HG03432 (cell line): ENCODE measurements around the gene OR51Q1.

Source experiments
- ATAC-seq: cut with Tn5 transposase; IDR thresholded peaks from one replicate; pipeline ENCODE4 v1.9.1; 2021; ENCODE audit warnings: mild to moderate bottlenecking, moderate library complexity; ENCODE audit not compliant: unreplicated experiment

OR51Q1 gene, protein sequence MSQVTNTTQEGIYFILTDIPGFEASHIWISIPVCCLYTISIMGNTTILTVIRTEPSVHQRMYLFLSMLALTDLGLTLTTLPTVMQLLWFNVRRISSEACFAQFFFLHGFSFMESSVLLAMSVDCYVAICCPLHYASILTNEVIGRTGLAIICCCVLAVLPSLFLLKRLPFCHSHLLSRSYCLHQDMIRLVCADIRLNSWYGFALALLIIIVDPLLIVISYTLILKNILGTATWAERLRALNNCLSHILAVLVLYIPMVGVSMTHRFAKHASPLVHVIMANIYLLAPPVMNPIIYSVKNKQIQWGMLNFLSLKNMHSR

DNA sequence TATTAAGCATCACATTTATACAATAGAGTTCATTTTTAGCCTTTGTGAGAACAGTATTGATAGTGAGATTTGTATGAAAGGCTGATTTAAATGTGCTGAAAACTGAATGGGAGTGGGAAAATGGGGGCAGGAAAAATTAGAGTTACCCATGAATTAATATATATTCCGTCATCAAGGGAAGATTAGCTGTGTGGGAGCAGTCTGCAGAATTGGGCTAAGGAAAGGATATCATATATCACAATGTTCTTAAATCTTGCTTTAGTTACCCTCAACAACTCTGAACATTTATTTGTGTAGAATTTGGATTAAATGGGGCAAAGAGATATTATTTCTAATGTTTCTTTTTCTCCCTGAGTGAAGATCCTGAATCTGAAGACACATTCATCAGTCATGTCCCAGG lies at the start of gene OR51Q1:
OR51Q1 (plus strand) TSS at position 301 of the 400 bp plus-strand sequence; CDS start at position 391, 90 bp downstream.
- ATAC-seq, result no peak

DNA sequence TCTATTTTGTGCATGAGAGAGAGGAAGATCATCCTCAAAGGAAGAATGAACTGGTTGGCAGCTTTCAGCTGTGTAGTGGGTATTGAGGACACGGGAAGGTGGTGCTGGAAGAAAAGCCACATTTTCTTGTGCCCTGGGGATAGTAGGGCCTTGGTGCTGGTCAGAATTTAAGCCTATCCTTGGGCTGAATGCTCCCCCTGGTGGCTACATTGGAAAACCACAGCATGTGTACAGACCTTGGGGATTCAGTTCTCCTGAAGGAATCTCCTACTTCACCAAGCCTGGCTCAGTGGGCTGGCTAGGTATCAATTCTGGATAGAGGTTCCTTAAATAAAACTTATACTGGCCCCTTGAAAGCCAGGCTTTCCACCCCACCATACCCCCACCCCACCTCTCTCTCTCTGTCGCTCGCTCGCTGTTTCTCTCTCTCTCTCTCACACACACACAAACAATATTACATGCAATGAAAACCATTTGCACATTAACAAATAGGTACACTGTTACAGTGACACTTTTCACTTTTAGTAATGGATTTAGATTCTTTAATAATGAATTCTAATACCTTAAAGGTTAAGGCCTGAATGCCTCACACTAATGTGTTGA lies 41.1 kb upstream of the OR51Q1 start:
- peak; percentile 92 for ATAC-seq

DNA sequence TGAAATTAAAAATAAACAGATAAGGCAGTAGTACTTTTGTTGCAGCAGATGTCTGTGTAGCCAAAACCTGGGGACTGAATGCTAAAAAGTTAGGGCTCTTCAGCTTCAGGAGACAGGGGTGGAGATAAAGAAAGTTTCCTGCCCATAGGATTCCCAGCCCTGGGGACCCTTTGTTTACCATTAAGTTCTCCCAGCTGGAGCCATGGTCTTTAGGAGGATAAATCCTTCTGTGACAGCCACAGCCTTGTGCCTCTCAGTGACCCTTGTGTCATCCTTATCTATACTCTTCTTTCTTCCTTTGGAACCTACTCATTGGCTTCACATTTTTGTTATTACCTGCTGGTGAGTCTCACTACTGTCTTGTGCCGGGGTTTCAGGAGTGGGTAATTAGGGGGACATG lies 38.3 kb upstream of the OR51Q1 start, which contains the start of gene OR51M1:
OR51M1 (plus strand) TSS at position 237 of the 400 bp plus-strand sequence. CDS start 5,587 bp downstream, outside the sequence.
- ATAC-seq, result no peak

DNA sequence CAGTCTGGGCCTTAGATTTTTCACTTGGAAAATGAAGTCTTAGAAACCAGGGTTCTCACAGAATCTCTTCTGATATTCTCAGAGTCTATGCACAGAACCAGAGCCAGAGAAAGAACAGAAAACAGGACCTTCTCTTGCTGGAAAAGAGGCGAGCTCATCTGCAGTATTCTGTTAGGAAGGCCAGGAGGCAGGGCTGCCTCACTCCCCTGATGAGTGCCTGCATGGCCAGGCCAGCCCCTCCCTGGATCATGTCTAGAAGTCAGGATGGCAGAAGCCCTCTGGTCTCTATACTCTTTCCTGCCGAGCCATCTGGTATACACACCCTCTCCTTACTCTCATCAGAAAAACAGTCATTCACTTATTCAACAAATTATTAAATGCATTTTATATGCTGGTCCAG lies 37.6 kb upstream of the OR51Q1 start:
- no peak for ATAC-seq

DNA sequence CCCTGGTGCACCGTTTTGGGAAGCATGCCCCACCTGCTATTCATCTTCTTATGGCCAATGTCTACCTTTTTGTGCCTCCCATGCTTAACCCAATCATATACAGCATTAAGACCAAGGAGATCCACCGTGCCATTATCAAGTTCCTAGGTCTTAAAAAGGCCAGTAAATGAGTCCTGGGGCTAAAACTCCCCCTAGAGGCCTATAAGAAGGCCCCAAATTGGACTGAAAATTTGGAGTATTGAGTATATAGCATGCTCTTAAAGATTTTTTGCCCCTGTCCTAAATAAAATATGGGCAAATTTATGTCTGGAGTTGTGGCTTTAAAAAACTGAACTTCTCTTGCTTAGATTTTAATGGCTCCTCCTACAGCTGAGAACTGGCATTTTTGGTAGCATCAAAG lies 31.7 kb upstream of the OR51Q1 start:
- no peak for ATAC-seq

DNA sequence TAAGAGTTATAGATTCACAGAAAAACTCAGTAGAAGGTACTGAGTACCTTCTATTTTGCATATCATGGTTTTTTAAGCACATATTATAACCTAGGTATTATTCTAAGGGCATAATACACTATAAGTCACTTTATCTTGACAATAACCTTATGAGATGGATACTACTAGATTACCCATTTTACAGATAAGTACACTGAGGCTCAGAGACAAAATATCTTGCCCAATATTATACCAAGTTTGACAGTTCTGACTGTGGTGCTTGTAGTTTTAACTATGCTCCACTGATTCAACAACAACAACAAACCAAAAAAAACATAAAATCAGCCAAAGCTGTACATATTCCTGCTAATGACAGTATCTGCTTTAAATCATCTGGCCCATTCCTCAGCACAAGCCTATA lies 27.8 kb upstream of the OR51Q1 start:
- ATAC-seq, result no peak

DNA sequence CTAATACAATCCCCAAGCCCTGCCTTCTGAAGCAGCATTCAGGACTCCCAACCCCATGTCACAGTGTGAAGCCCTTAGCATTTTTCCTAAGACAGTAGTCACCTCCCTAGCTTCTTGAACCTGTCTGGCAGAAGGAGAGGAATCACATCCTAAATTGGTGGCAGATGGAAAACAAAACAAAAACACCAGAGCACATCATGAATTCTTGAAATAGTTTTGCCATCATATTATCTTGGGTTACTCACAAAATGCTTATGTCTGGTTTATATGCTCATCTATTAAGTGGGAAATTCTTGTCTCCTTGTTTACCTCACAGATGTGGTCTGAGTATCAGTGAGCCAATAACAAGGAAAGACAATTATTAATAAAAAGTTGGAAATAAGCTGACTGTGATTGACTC lies 23.0 kb upstream of the OR51Q1 start:
- ATAC-seq, result no peak

DNA sequence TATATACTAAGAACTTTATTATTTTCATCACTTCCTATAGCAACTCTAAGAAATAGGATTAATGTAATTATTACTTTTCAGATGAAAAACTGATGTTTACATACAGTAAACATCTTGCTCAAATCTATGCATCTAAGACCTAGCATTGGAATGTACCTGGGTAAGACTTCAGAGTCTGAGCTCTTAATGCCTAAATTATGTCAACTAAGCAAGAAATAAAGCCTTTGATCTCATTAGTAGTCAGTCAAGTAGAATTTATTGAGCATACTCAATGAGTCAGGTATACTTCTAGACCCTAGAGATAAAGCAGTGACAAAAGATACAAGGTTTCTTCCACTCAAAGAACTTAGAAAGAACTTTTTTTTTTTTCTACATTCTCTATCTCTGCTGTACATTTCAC lies 16.7 kb upstream of the OR51Q1 start:
- no peak for ATAC-seq

DNA sequence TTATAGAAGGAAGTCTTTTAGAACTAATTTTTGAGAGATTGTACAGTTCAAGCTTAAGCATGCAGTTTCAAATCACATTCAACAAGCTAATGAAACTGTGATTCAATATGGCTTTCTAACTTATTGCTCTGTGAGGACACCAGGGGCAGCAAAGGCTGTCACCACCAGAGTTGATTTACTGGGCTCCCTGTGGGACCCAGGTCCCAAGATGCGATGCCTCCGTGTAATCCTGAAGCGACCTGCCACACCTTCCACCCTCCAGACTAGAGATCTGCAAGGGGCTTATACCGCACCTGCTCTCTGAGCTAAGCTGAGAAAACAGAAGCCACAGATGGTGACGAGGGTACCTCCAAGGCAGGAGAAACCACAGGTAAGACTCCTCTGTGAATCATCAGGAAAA lies 918 bp upstream of the OR51Q1 start:
- ATAC-seq, result no peak

DNA sequence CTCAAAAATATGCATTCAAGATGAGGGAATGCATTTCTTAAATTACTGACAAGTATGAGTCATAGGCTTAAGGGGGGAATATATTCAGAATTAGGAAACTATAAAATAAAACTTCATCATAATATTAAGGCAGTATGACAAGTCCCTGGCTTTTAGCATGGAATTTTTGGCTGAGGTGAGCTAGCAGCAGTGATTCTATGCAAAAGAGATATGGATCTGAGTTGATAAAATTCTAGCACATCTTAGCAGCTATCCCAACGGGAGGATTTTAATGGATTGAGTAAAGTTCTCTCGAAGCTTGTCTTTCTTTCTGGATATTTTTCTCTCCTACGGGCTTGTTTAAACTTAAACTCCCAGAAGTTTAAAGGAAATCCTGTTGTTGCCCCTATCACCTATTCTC lies 1.2 kb downstream of the OR51Q1 start:
- no peak for ATAC-seq

DNA sequence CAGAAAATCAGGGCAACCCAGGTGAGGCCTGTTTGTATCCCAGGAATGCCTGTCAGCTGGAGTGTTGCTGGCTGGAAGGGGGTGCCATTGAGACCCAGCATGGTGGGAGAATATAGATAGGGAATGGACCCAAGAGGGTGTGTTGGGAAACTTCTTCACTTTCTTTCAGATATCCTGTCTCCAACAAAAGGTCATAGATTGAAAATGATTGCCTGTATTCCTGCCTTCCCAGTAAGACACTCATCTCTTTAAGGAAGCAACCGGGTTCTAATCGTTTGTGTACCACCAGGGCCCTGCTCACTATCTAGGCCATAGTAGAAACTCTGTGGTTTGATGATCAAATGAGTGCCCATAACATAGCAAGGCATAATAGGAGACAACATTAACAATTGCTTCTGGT lies 19.5 kb downstream of the OR51Q1 start, which contains the start of gene OR51I1:
OR51I1 (minus strand) TSS at position 101 of the 400 bp plus-strand sequence; CDS start at position 101, 0 bp downstream.
- ATAC-seq, result no peak

DNA sequence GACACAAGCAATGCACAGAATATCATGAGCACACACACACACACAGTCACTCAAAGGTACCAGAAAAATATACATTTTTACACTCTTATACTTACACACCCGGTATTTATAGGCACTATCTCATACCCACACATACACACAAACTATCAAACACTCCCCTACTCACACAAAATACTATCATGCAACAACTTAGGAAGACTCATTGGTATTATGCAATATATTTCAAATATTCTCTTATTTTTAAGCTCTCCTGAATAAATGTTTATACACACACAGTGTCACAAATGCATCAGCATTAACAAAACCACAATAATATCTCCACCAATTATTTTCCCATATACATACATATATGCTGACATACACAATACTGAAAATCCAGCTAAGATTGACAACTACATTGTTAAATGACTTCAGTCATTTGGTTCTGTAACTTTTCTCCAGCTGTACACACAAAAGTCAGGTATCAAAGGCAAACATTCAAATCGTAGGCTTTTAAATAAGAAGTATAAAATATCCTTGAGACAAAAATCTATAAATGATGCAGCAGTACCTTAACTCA lies 22.0 kb downstream of the OR51Q1 start:
- no peak for ATAC-seq

DNA sequence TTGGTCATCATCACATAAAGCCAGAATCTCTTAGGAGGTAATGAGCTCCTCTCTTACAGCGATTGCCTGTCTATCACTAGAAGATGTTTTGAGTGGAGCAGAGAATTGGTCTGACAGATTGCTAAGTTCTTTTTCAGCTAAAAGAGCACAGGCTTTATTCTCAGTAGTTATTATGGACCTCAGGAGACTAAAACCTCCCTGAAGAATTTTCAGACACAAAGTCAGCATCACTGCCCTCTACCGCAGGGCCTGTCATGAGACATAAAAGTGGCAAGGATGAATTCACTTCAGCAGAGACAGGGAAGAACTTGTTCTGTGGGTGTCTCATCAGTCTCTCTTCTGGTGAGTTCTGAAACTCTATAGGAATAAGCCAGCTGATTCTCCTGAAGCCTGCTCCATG lies 27.1 kb downstream of the OR51Q1 start, which contains the start of gene OR51I2:
OR51I2 (plus strand) TSS at position 301 of the 400 bp plus-strand sequence. CDS start 4,166 bp downstream, outside the sequence.
- ATAC-seq, result no peak

DNA sequence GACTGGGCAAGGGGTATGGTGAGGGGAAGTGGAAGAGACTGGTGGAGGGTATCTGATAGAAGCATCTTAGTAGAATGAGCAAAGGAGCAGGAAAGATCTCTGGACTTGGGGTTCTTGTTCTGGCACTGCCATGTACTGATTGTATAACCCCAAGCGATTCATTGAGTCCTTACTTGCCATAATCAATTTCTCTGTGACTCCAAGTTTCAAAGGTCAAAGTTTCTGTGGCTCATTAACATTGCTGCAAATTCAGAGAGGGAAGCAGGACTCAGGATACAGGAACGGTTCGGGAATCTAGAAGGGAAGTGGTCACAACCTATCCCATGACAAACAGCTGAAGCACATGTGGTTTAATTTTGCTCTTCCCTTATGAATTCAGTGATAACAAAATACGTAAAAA lies 27.5 kb downstream of the OR51Q1 start:
- ATAC-seq, result no peak

DNA sequence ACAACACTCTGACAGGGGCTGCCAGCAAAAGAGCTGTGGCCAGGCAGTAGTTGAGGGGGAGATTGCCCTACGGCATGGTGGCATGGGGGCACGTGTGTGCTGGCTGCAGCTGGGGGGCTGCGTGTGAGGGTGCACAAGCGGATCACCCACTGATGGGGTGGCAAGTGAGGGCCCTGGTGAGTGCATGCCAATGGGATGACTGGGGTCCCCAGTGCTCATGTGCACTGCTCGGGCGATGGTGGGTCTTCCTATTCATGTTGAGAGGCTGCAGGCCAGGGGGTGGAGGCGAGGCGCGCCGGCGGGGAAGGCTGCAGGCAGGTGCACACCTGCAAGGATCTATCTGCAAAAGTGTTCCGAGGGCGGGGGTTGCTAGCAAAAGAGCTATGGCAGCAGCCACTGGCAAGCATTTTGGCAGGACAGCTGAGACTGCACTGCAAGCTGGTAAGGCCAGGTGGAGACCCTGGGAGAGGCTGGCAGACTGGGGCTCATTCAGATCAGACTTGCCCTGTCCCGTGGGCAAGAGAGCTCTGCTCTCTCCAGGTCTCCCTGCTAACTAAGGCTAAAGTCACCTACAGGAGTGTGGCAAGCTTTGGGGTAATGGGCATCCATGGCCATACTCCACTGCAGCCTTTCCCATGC lies 39.2 kb downstream of the OR51Q1 start:
- ATAC-seq, result no peak

DNA sequence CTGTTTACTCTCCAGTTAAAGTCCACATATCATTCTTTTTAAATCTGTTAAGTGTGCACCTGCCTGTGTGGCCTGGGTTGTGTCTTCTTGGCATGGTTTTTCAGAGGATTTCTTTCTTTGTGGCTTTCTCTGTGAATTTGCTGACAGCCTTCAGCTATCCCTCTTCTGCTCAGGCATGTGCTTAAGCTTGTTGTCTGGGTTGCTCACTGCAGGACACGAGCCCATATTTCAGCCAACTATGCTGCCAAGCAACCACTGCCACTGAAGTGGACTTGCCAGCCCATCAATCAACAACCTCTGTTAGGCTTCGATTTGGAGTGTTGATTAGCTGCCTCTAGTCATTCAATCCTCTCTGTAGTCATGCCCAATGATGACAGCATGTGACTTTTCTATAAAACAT lies 45.6 kb downstream of the OR51Q1 start:
- ATAC-seq, result no peak
